GM15510 (cell line): ENCODE measurements around the gene APOL6.

Source experiments
- POLR2A ChIP-seq: IDR thresholded peaks from 3 replicates; pipeline ENCODE4 v1.6.1; 2011; ENCODE audit warnings: borderline replicate concordance; ENCODE audit not compliant: insufficient read length; ENCODE audit errors: extremely low read depth

The APOL6 gene

GRCh38 chr22:35678836-35679235, 30.6 kb downstream of the APOL6 start:
- TF ChIP-seq POLR2A, result no peak

- no peak for TF ChIP-seq POLR2A
These were observed 33.3 kb downstream of the APOL6 start for GRCh38 chr22:35681454-35682052.

- TF ChIP-seq POLR2A, result no peak
These were observed 35.3 kb downstream of the APOL6 start for GRCh38 chr22:35683560-35683959.

GRCh38 chr22:35684270-35684700, 36.0 kb downstream of the APOL6 start:
- no peak for TF ChIP-seq POLR2A

GRCh38 chr22:35684732-35685131, 36.5 kb downstream of the APOL6 start:
- TF ChIP-seq POLR2A, result no peak

GRCh38 chr22:35685731-35686130, 37.5 kb downstream of the APOL6 start:
- TF ChIP-seq POLR2A, result no peak

- TF ChIP-seq POLR2A, result no peak
These were observed 38.1 kb downstream of the APOL6 start for GRCh38 chr22:35686298-35686697.

- TF ChIP-seq POLR2A, result no peak
These were observed 39.2 kb downstream of the APOL6 start for GRCh38 chr22:35687461-35687860.

GRCh38 chr22:35688913-35689675, 40.8 kb downstream of the APOL6 start:
- no peak for TF ChIP-seq POLR2A

GRCh38 chr22:35690001-35690400, 41.8 kb downstream of the APOL6 start:
- TF ChIP-seq POLR2A, result no peak

GRCh38 chr22:35695202-35695601, 47.0 kb downstream of the APOL6 start:
- TF ChIP-seq POLR2A, result no peak

GRCh38 chr22:35697142-35697541, 48.9 kb downstream of the APOL6 start:
- no peak for TF ChIP-seq POLR2A

GRCh38 chr22:35703861-35704584, 55.8 kb downstream of the APOL6 start:
- no peak for TF ChIP-seq POLR2A

- TF ChIP-seq POLR2A, result no peak
These were observed 56.9 kb downstream of the APOL6 start for GRCh38 chr22:35705141-35705540.

- TF ChIP-seq POLR2A, result no peak
These were observed 60.2 kb downstream of the APOL6 start for GRCh38 chr22:35708453-35708852.
